BE2C (cell line): ENCODE measurements around the gene ZNF84.
A peak's percentile ranks its signal among the peaks of the same experiment; 100 is the strongest.

Experiments used
- DNase-seq: peaks from one replicate; pipeline ENCODE4 v3.0.0-alpha.2; 2020
- H3K27me3 ChIP-seq: fragments of 250-450 bp; sonication (Bioruptor Pico); 2 replicates; pipeline ENCODE4 v1.5.1; 2020; ENCODE audit warnings: mild to moderate bottlenecking
- H3K36me3 ChIP-seq: fragments of 250-450 bp; sonication (Bioruptor Pico); 2 replicates; pipeline ENCODE4 v1.5.1; 2020; ENCODE audit warnings: mild to moderate bottlenecking
- H3K4me1 ChIP-seq: fragments of 250-450 bp; sonication (Bioruptor Pico); 2 replicates; pipeline ENCODE4 v1.5.1; 2020
- H3K4me3 ChIP-seq: 2 replicates; pipeline ENCODE4 v1.5.1; 2011; ENCODE audit warnings: low read depth, low read length
- H3K9me3 ChIP-seq: fragments of 250-450 bp; sonication (Bioruptor Pico); 2 replicates; pipeline ENCODE4 v1.5.1; 2020
- TF ChIP-seq, protein P1 (sequence below): IDR thresholded peaks from 2 replicates; pipeline ENCODE4 v1.5.1; 2012; ENCODE audit warnings: mild to moderate bottlenecking, low read depth, low read length

Gene ZNF84

GRCh38 chr12:133080026-133080367 is 42.7 kb downstream of the ZNF84 start:
- TF ChIP-seq, protein P1, sequence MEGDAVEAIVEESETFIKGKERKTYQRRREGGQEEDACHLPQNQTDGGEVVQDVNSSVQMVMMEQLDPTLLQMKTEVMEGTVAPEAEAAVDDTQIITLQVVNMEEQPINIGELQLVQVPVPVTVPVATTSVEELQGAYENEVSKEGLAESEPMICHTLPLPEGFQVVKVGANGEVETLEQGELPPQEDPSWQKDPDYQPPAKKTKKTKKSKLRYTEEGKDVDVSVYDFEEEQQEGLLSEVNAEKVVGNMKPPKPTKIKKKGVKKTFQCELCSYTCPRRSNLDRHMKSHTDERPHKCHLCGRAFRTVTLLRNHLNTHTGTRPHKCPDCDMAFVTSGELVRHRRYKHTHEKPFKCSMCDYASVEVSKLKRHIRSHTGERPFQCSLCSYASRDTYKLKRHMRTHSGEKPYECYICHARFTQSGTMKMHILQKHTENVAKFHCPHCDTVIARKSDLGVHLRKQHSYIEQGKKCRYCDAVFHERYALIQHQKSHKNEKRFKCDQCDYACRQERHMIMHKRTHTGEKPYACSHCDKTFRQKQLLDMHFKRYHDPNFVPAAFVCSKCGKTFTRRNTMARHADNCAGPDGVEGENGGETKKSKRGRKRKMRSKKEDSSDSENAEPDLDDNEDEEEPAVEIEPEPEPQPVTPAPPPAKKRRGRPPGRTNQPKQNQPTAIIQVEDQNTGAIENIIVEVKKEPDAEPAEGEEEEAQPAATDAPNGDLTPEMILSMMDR = no peak
- DNase-seq = peak; percentile 98
- peaks cover 5% of the 10 kb centered on the region for H3K9me3 ChIP-seq
- peaks cover 26% of the 10 kb centered on the region for H3K36me3 ChIP-seq
- H3K27me3 ChIP-seq = no peaks in the 10 kb centered on the region
- peak overlapping the region; percentile 78 for H3K4me3 ChIP-seq
- H3K4me1 ChIP-seq = no peaks in the 10 kb centered on the region

- no peaks in the 10 kb centered on the region for H3K4me1 ChIP-seq
- TF ChIP-seq, protein P1 = peak; percentile 14
- peak within 1 kb of the TSS; percentile 78 for H3K4me3 ChIP-seq
- H3K9me3 ChIP-seq = peaks cover 5% of the 10 kb centered on the region
- H3K27me3 ChIP-seq = no peaks in the 10 kb centered on the region
- H3K36me3 ChIP-seq = peaks cover 31% of the 10 kb centered on the region
- peak; percentile 96 for DNase-seq
Observed at GRCh38 chr12:133080368-133081158, 43.3 kb downstream of the ZNF84 start, which contains the start of gene ZNF140. Gene ZNF140, plus strand, starts transcription at chr12:133080923. Its CDS starts 398 bp downstream, at chr12:133081321.

DNA sequence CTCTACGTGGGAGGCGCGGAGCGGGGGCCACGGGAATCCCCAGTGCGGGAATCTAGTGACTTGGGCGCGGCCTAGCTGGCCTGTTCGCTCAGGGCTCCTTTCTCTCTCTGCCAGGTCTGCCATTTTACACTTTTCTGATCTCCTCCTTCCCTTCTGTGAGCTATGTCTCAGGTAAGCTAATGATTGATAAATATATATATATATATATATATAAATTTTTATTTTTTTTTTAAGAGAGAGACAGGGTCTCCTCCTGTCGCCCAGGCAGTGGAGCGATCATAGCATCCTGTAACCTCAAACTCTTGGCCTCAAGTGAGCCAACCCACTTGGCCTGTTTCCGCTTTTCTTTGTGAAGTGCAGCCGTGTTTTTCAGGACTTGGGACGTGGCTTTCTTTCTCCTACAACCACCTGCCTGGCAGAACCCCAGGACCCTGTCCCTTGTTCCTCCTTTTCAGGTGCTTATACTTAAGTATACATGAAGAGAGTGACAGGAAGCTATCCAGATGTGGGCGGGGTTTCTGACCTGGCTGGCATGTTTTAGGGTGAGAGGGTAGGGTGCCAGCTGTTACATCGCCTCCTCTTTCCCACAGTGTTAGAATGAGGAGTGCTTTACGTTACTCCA is 44.0 kb downstream of the ZNF84 start:
- Histone ChIP-seq H3K9me3 (peaks cover 5% of the 10 kb centered on the region), H3K36me3 (peaks cover 38% of the 10 kb centered on the region), H3K4me3 (peak overlapping the region; percentile 78), H3K4me1 (no peaks in the 10 kb centered on the region), H3K27me3 (no peaks in the 10 kb centered on the region)
- no peak for DNase-seq
- TF ChIP-seq, protein P1 = no peak

GRCh38 chr12:133083345-133083744 is 46.0 kb downstream of the ZNF84 start:
- Histone ChIP-seq H3K36me3 (peaks cover 41% of the 10 kb centered on the region), H3K4me1 (no peaks in the 10 kb centered on the region), H3K9me3 (peaks cover 5% of the 10 kb centered on the region), H3K4me3 (no peak overlapping the region), H3K27me3 (no peaks in the 10 kb centered on the region)
- TF ChIP-seq, protein P1 = no peak
- no peak for DNase-seq

DNA sequence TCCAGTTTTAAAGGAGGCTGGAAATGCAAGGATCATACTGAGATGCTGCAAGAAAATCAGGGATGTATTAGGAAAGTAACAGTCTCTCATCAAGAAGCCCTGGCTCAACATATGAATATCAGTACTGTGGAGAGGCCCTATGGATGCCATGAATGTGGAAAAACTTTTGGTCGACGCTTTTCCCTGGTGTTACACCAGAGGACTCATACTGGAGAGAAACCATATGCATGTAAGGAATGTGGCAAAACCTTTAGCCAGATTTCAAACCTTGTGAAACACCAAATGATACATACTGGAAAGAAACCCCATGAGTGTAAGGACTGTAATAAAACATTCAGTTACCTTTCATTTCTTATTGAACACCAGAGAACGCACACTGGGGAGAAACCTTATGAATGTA is 68.3 kb downstream of the ZNF84 start:
- DNase-seq = no peak
- TF ChIP-seq, protein P1 = no peak
- H3K36me3 ChIP-seq = peaks cover 30% of the 10 kb centered on the region
- H3K4me1 ChIP-seq = no peaks in the 10 kb centered on the region
- H3K9me3 ChIP-seq = peaks cover 25% of the 10 kb centered on the region
- H3K4me3 ChIP-seq = no peak overlapping the region
- no peaks in the 10 kb centered on the region for H3K27me3 ChIP-seq

DNA sequence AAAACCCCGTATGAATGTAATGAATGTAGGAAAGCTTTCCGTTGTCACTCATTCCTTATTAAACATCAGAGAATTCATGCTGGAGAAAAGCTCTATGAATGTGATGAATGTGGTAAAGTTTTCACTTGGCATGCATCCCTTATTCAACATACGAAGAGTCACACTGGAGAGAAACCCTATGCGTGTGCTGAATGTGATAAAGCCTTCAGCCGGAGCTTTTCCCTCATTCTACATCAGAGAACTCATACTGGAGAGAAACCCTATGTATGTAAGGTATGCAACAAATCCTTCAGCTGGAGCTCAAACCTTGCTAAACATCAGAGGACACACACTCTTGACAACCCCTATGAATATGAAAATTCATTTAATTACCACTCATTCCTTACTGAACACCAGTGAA is 68.9 kb downstream of the ZNF84 start:
- no peak overlapping the region for H3K4me3 ChIP-seq
- peaks cover 24% of the 10 kb centered on the region for H3K9me3 ChIP-seq
- TF ChIP-seq, protein P1 = no peak
- H3K36me3 ChIP-seq = peaks cover 29% of the 10 kb centered on the region
- H3K27me3 ChIP-seq = no peaks in the 10 kb centered on the region
- no peak for DNase-seq
- H3K4me1 ChIP-seq = no peaks in the 10 kb centered on the region
